GM12872 (cell line): ENCODE results near the gene CACNA1G.
A peak's percentile ranks its signal among the peaks of the same experiment; 100 is the strongest.

ENCODE experiments used
- TF ChIP-seq, protein P1 (sequence below): IDR thresholded peaks from 3 replicates; pipeline ENCODE4 v1.5.1; 2011; ENCODE audit warnings: low read depth, mild to moderate bottlenecking, low read length, moderate library complexity; ENCODE audit not compliant: insufficient read depth

CACNA1G gene

GRCh38 chr17:50627782-50628601 is 67.5 kb downstream of the CACNA1G start:
- TF ChIP-seq, protein P1, sequence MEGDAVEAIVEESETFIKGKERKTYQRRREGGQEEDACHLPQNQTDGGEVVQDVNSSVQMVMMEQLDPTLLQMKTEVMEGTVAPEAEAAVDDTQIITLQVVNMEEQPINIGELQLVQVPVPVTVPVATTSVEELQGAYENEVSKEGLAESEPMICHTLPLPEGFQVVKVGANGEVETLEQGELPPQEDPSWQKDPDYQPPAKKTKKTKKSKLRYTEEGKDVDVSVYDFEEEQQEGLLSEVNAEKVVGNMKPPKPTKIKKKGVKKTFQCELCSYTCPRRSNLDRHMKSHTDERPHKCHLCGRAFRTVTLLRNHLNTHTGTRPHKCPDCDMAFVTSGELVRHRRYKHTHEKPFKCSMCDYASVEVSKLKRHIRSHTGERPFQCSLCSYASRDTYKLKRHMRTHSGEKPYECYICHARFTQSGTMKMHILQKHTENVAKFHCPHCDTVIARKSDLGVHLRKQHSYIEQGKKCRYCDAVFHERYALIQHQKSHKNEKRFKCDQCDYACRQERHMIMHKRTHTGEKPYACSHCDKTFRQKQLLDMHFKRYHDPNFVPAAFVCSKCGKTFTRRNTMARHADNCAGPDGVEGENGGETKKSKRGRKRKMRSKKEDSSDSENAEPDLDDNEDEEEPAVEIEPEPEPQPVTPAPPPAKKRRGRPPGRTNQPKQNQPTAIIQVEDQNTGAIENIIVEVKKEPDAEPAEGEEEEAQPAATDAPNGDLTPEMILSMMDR = no peak

GRCh38 chr17:50629902-50630301 is 69.4 kb downstream of the CACNA1G start:
- TF ChIP-seq, protein P1 = no peak

GRCh38 chr17:50630524-50631194 is 70.1 kb downstream of the CACNA1G start:
- TF ChIP-seq, protein P1 = peak; percentile 87

DNA sequence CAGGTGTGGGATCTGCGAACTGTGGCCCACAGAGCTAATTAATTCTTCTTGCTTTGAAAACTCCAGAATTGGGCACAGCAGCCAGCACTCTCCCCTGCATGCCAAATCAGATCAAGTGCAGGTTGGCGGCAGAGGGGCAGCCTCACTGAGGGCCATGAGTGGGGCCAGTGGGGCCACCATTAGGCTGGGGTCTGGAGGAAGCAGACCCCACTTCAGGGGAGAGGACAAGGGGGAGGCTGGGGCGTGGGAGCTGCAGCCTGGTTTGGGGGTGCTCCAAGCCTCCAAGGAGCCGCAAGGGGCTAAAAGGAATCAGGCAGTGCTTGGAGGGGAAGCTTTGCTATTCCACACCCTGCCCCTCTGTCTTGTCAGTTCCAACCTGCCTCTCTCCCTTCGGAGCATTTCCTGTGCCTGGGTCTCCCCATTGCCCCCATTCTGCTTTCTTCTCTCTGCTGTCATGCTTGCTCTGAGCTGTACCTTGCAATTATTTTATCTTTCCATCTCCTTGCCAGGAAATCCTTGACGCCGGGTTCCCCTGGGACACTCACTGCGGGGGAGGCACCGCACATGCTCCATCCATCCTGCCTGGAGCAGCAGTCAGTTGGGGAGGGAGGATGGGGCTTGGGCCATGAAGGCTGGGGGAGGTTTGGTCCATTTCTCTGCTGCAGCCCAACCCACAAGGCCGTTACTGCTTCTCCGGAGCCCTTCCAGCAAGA is 70.8 kb downstream of the CACNA1G start:
- TF ChIP-seq, protein P1 = no peak

DNA sequence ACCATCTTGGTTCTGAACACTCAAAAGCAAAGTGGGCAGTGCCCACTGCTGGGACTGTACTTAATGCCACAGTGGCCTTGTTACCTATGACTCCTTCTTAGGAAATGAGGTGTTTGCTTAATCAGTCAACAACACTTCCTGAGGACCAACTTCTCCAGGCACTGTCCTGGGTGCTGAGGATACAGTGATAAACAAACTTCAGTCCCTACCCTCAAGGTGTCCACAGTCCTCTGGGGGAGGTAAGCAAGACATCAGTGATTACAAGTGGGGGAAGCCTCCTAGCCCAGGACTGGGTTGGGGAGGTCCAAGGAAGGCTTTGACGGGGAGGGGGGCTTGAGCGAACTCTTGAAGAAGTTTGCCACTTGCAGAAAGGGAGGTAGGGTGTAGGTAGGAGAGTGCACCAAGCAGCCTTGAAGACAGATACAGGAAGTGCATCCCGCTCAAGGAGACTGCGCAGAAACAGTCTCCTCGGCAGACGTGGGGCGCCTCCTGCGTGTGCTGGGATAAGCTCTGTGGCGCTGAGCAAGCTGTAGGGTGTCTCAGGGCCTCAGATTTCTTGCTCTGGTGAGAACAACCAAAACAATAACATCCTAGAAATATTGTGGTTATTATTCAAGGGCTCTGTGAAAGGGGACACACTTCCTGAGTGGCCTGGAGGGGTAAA is 71.5 kb downstream of the CACNA1G start:
- TF ChIP-seq, protein P1 = no peak

DNA sequence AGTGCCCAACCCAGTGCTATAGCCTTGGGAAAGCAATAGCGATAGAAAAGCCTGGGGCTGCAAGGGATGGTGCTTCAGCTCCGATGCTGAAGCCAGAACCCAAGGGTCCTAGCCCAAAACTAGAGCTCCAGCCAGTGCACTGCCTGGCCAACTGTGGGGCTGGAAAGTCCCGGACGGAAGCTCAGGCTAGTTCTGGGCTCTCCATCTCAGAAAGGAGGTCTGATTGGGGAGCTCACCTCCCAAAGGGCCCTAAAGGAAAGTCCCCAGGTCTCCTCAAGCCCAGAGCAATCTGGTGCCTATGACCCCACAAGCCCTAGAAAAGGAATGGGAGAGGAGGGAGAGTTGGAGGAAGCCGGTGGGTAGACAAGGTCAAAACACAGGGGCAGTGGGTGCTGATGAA is 72.1 kb downstream of the CACNA1G start:
- TF ChIP-seq, protein P1 = no peak

GRCh38 chr17:50633683-50634082 is 73.2 kb downstream of the CACNA1G start:
- TF ChIP-seq, protein P1 = no peak
